ENCODE results near the gene SOX11.

SOX11 gene

DNA sequence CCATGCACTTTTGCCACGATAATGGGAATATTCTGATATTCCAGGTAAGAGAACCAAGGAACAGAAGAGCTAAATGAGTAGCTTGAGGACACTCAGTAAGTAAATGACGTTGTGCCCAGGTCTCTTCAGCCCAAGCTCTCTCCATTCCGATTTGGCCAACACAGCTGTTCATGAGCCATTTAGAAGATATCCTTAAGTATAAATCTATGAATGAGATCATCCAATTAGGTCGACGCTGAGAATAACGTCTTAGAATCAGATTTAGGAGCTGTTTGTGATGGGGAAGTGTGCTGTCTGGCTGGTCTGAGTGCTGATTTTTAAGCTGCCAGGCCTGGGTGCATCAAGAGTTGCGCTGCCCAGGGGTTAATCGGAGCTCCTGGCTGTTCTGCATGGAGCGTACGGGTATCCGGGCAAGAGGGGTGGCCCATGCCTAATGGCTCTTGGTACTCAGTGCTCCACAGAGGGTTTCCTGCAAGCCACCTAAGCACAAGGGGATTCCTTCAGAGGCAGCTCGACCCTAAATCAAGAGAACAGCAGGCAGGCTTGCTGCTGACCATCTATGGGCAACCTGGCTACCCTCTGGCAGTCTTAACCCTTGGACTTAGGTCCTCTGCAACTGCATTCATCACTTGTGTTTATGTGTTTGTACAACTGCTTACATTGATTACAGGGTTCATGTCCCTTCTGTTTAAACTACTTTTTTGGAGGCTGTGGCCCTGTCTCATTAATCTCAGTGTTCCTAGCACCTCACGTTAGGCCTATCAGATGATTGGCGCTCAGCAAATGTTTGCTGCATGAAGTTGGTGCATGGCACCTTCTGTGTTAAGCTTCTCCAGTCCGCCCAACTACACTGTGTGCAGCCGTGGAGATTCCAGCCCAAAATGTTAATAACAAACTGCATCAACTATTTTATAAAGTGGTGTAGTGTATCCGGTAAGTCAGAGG is 31.9 kb downstream of the SOX11 start:
- DNase-seq (ENCODE audit: low read depth in 3 of 3), result no peak

GRCh38 chr2:5725072-5725471 is 32.9 kb downstream of the SOX11 start:
- no peak for DNase-seq (ENCODE audit: low read depth in 3 of 3)

- no peak for DNase-seq (ENCODE audit: low read depth in 3 of 3)
These were observed 33.7 kb downstream of the SOX11 start for GRCh38 chr2:5725794-5726463.

- no peak for DNase-seq (ENCODE audit: low read depth in 3 of 3)
These were observed 35.1 kb downstream of the SOX11 start for GRCh38 chr2:5727235-5727634.

- DNase-seq (ENCODE audit: low read depth in 3 of 3), result no peak
These were observed 37.2 kb downstream of the SOX11 start for GRCh38 chr2:5729416-5729815.

GRCh38 chr2:5730386-5730785 is 38.2 kb downstream of the SOX11 start:
- no peak for DNase-seq (ENCODE audit: low read depth in 3 of 3)

GRCh38 chr2:5734859-5735520 is 42.8 kb downstream of the SOX11 start:
- no peak for DNase-seq (ENCODE audit: low read depth in 3 of 3)

- DNase-seq (ENCODE audit: low read depth in 3 of 3), result no peak
These were observed 43.3 kb downstream of the SOX11 start for GRCh38 chr2:5735521-5735861.

GRCh38 chr2:5736050-5736449 is 43.9 kb downstream of the SOX11 start:
- no peak for DNase-seq (ENCODE audit: low read depth in 3 of 3)

- no peak for DNase-seq (ENCODE audit: low read depth in 3 of 3)
These were observed 44.7 kb downstream of the SOX11 start for GRCh38 chr2:5736886-5737285.

GRCh38 chr2:5740053-5740452 is 47.9 kb downstream of the SOX11 start:
- no peak for DNase-seq (ENCODE audit: low read depth in 3 of 3)

DNA sequence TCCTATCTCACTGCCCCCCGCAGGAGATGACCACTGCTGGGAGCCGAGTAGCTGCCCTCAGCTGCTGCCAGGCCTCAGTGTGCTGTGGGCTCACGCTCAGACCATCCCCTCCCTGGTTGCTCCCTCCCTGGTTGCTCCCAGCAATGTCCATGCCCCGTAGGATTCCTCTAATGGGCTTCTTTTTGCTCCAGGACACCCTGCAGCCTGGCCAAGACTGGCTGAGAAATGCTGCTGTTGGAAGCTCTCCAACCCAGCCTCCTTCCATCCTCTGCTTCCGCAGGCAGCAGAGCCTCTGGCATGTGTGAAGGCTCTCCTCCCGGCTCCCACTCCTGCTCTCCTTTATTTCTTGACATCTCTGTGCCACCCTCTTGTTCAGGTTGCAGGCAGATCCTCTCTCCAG is 48.6 kb downstream of the SOX11 start:
- no peak for DNase-seq (ENCODE audit: low read depth in 3 of 3)

DNA sequence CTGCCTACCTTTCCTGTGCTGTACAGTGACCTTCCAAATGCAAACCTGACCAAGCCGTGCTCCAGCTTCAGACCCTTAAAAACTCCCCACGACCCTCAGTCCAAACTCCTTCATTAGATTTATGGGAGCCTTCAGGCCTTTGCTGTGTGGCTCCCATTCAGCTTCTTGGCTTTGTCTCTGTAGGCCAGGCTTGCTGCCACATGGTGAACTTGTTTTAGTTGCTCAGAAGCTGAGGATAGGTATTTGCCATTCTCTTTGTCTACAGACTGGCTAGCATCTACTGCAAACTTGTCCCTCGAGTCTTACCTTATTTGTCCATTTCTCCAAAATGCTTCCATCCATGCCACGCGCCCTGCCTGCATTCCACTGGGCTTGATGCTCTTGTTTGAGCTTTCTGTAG is 49.1 kb downstream of the SOX11 start:
- no peak for DNase-seq (ENCODE audit: low read depth in 3 of 3)

- DNase-seq (ENCODE audit: low read depth in 3 of 3), result no peak
These were observed 49.9 kb downstream of the SOX11 start for GRCh38 chr2:5742126-5742525.

DNA sequence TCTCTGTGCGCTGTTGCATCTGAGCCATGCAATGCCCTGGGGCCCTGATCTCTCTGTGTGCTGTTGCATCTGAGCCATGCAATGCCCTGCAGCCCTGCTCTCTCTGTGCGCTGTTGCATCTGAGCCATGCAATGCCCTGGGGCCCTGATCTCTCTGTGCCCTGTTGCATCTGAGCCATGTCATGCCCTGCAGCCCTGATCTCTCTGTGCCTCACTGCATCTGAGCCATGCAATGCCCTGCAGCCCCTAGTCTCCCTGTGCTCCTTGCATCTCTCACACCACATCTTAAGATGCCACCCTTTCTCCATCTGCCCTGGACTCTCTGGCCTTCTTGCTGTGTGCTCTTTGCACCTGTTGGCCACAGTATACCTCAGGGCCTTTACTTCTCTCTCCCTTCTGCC is 56.2 kb downstream of the SOX11 start:
- no peak for DNase-seq (ENCODE audit: low read depth in 3 of 3)

GRCh38 chr2:5748946-5749345 is 56.8 kb downstream of the SOX11 start:
- no peak for DNase-seq (ENCODE audit: low read depth in 3 of 3)

DNA sequence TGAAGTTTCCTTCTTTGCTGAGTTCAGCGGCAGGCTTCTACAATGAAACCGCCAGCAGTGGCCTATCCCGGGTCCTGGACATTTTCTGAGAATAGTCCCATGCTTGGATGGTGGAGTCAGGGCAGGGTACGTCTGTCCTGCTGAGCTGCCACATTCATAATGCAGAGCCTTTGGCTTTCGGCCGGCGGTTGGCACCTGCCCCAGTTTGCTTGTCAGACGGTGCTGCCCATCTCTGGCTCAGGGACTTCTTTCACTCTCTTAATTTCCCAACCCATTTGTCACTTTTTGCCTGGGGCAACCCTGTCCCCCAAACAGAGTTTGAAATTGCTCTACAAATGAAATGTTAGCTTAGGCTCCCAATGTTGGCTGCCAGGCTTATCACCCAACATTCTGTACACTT is 57.2 kb downstream of the SOX11 start:
- no peak for DNase-seq (ENCODE audit: low read depth in 3 of 3)

All from stimulated activated CD4-positive, alpha-beta T cell treated with anti-CD3 and anti-CD28 coated beads, TNF-alpha, amount 100 ng/mL, for 48 hours (primary cell).